CD4-positive, alpha-beta T cell (primary cell): Measurements from ENCODE around the gene MLN. TPM values are rescaled to one million over a fixed set of nuclear protein-coding genes. Genes with fewer than 3 reads are reported as not detected.

ENCODE experiments used
- ATAC-seq: fragments of 200-7000 bp; cut with Tn5 transposase; one replicate; pipeline ENCODE4 v1.10.0; 2022; ENCODE audit warnings: mild to moderate bottlenecking; ENCODE audit not compliant: poor library complexity
- CTCF ChIA-PET: fragments of 350-600 bp; sonication (Branson Sonifier 250); formaldehyde crosslinking; loops from one replicate; lab custom pipeline; 2021; ENCODE audit warnings: antibody characterized with exemption, inconsistent platforms; lab: Charles Lee
- POLR2A ChIA-PET: fragments of 350-600 bp; sonication (Branson Sonifier 250); formaldehyde crosslinking; loops from one replicate; lab custom pipeline; 2021; ENCODE audit warnings: antibody characterized with exemption, inconsistent platforms; lab: Charles Lee
- DNase-seq, 14 experiments: peaks; one replicate each; pipeline ENCODE4 v3.0.0-alpha.2; 2013 to 2020; ENCODE audit warnings: mixed read lengths in 2 of 14
- H3K27ac ChIP-seq, 2 donors: one replicate each; pipeline versions ENCODE4 v1.5.1 to v1.7.0; 2013; ENCODE audit warnings: low read length in 2 of 2, low read depth in 1 of 2, mild to moderate bottlenecking in 1 of 2
- H3K27me3 ChIP-seq, 2 experiments: 1 replicate in 1 of 2; 2 replicates in 1 of 2; pipeline versions ENCODE4 v1.6.1 to v1.7.0; 2013; ENCODE audit warnings: low read length in 2 of 2, control low read depth in 1 of 2, mild to moderate bottlenecking in 1 of 2, moderate library complexity in 1 of 2; ENCODE audit not compliant: insufficient read depth in 2 of 2, control insufficient read depth in 1 of 2
- H3K36me3 ChIP-seq: one replicate; pipeline ENCODE4 v1.6.1; 2013; ENCODE audit warnings: low read length, control low read depth; ENCODE audit not compliant: insufficient read depth
- H3K4me1 ChIP-seq: one replicate; pipeline ENCODE4 v1.6.1; 2013; ENCODE audit warnings: low read length, control low read depth; ENCODE audit not compliant: insufficient read depth
- H3K4me3 ChIP-seq: one replicate; pipeline ENCODE4 v1.5.1; 2013; ENCODE audit warnings: mild to moderate bottlenecking, low read length, moderate library complexity
- H3K9me3 ChIP-seq, 2 experiments: 1 replicate in 1 of 2; 2 replicates in 1 of 2; pipeline versions ENCODE4 v1.6.1 to v1.7.0; 2013; ENCODE audit warnings: low read length in 2 of 2, mild to moderate bottlenecking in 2 of 2, control low read depth in 1 of 2, moderate library complexity in 1 of 2; ENCODE audit not compliant: control insufficient read depth in 1 of 2, insufficient read depth in 1 of 2
- H3K27ac Mint-ChIP-seq: one replicate; pipeline ENCODE4 v1.8.0; 2020; ENCODE audit warnings: mixed read lengths
- H3K27me3 Mint-ChIP-seq: one replicate; pipeline ENCODE4 v1.8.0; 2021; ENCODE audit warnings: mixed read lengths
- H3K36me3 Mint-ChIP-seq: one replicate; pipeline ENCODE4 v1.8.0; 2021; ENCODE audit warnings: low read depth, mixed read lengths
- H3K4me1 Mint-ChIP-seq: one replicate; pipeline ENCODE4 v1.8.0; 2021; ENCODE audit warnings: low read depth, mixed read lengths
- H3K4me3 Mint-ChIP-seq: one replicate; pipeline ENCODE4 v1.8.0; 2020; ENCODE audit warnings: mild to moderate bottlenecking, mixed read lengths
- H3K9me3 Mint-ChIP-seq: one replicate; pipeline ENCODE4 v1.8.0; 2020; ENCODE audit warnings: mixed read lengths
- intact Hi-C, 2 experiments: fragments of 100-400 bp; cut with DNase I in 1 of 2; cut with micrococcal nuclease in 1 of 2; formaldehyde crosslinking; loops; one replicate each; pipeline versions ENCODE4 v1.15.1 to v1.9.0; 2023 to 2025; cut with DNase I, micrococcal nuclease
- total RNA-seq, 174 experiments: library from RNA in 2 of 174; stranded (reverse) in 2 of 174; gene quantifications; one replicate each; pipeline ENCODE4 v1.2.3 and lab custom pipeline; 2021 to 2026
- TF ChIP-seq, protein P1 (sequence below): fragments of 200-600 bp; IDR thresholded peaks from one replicate; pipeline ENCODE4 v1.8.0; 2022; ENCODE audit warnings: antibody characterized with exemption, mild to moderate bottlenecking

MLN gene
- total RNA-seq, 2 experiments from 2014 or later, result not detected

DNA sequence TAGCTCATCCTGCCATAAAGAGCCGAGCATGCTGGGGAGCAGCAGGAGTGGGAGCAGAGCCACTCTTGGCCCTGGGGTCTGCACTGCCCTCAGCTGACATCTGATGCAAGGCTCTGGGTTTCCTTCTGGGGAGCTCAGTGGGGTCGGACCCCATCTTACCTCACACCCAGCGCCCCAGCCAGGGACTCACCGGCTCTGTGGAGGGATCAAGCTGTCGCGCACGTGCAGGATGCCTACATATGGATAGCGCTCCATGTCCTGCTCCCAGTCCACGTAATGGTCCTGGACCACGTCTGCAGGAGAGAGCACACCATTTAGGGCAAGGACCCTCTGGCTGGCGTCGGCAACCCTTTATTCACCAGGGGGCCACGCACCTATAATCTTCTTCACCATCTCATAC is 27.0 kb downstream of the MLN start:
- ATAC-seq (no peak), DNase-seq (no peak)
- peaks cover 3% of the 10 kb centered on the region for H3K4me1 ChIP-seq
- ChIA-PET POLR2A (no interaction called here), CTCF (no interaction called here)
- no peaks in the 10 kb centered on the region for H3K9me3 Mint-ChIP-seq
- no peaks in the 10 kb centered on the region for H3K27me3 Mint-ChIP-seq
- peaks cover 22% of the 10 kb centered on the region for H3K4me1 Mint-ChIP-seq
- no peak overlapping the region for H3K27ac Mint-ChIP-seq
- H3K36me3 Mint-ChIP-seq, result peaks cover 91% of the 10 kb centered on the region
- H3K9me3 ChIP-seq, result no peaks in the 10 kb centered on the region
- no peak overlapping the region for H3K27ac ChIP-seq
- H3K4me3 Mint-ChIP-seq, result no peak overlapping the region
- no peak overlapping the region for H3K4me3 ChIP-seq
- TF ChIP-seq, protein P1, sequence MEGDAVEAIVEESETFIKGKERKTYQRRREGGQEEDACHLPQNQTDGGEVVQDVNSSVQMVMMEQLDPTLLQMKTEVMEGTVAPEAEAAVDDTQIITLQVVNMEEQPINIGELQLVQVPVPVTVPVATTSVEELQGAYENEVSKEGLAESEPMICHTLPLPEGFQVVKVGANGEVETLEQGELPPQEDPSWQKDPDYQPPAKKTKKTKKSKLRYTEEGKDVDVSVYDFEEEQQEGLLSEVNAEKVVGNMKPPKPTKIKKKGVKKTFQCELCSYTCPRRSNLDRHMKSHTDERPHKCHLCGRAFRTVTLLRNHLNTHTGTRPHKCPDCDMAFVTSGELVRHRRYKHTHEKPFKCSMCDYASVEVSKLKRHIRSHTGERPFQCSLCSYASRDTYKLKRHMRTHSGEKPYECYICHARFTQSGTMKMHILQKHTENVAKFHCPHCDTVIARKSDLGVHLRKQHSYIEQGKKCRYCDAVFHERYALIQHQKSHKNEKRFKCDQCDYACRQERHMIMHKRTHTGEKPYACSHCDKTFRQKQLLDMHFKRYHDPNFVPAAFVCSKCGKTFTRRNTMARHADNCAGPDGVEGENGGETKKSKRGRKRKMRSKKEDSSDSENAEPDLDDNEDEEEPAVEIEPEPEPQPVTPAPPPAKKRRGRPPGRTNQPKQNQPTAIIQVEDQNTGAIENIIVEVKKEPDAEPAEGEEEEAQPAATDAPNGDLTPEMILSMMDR, result no peak
- no peaks in the 10 kb centered on the region for H3K27me3 ChIP-seq
- peaks cover 96% of the 10 kb centered on the region for H3K36me3 ChIP-seq
- intact Hi-C loops, result no loop called here

DNA sequence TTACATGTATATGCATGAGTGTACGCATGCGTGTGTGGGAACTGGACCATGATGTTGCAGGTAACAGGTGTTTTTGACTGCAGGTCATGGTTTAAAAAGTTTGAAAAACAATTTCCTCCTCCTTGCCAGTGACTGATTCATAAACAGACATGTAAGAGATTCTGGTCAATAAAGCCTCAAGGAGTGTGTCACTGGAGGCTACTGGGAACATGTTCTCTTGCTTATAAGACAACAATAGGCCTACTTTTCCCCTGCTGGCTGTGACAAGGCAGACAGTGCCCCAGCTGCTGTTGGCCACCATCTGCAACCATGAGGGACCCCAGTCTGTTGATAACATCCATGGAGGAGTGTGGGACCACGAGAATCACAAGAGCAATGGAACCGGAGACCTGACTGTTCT is 27.6 kb downstream of the MLN start:
- Histone ChIP-seq H3K9me3 (no peaks in the 10 kb centered on the region), H3K36me3 (peaks cover 91% of the 10 kb centered on the region), H3K27me3 (no peaks in the 10 kb centered on the region), H3K4me3 (no peak overlapping the region), H3K4me1 (peaks cover 9% of the 10 kb centered on the region), H3K27ac (no peak overlapping the region)
- ATAC-seq (no peak), DNase-seq (no peak)
- POLR2A ChIA-PET, result no interaction called here
- H3K4me1 Mint-ChIP-seq, result peaks cover 23% of the 10 kb centered on the region
- H3K4me3 Mint-ChIP-seq, result no peak overlapping the region
- peaks cover 87% of the 10 kb centered on the region for H3K36me3 Mint-ChIP-seq
- TF ChIP-seq, protein P1, result no peak
- intact Hi-C loops, result no loop called here
- no peak overlapping the region for H3K27ac Mint-ChIP-seq
- no peaks in the 10 kb centered on the region for H3K27me3 Mint-ChIP-seq
- CTCF ChIA-PET, result no interaction called here
- no peaks in the 10 kb centered on the region for H3K9me3 Mint-ChIP-seq

DNA sequence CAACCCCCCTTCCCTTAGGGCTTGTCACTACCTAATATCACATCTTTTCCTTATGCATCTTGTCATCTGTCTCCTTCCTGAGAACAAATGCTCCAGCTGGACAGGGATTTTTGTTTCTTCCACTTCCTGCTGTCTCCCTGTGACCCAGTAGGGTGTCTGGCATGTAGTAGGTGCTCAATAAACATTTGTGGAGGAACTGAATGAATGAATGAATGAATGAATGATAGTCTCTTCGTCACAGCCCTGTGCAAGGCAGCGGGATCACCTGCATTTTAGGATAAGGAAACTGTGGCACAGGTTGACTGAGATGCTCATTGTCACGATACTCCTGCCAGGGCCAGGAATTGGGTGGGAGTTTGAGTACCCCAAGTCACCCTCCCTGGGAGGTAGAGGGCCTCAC is 29.0 kb downstream of the MLN start:
- CTCF ChIA-PET, result no interaction called here
- Histone ChIP-seq H3K27me3 (no peaks in the 10 kb centered on the region), H3K4me1 (peaks cover 13% of the 10 kb centered on the region), H3K9me3 (no peaks in the 10 kb centered on the region), H3K36me3 (peaks cover 76% of the 10 kb centered on the region), H3K27ac (no peak overlapping the region), H3K4me3 (no peak overlapping the region)
- H3K4me3 Mint-ChIP-seq, result no peak overlapping the region
- H3K9me3 Mint-ChIP-seq, result no peaks in the 10 kb centered on the region
- POLR2A ChIA-PET, result no interaction called here
- intact Hi-C loops, result no loop called here
- H3K36me3 Mint-ChIP-seq, result peaks cover 76% of the 10 kb centered on the region
- ATAC-seq (no peak), DNase-seq (no peak)
- H3K27me3 Mint-ChIP-seq, result no peaks in the 10 kb centered on the region
- peaks cover 17% of the 10 kb centered on the region for H3K4me1 Mint-ChIP-seq
- H3K27ac Mint-ChIP-seq, result no peak overlapping the region
- TF ChIP-seq, protein P1, result no peak
